A172 (cell line): ENCODE measurements around the gene KATNAL1. TPM values are rescaled to one million over a fixed set of nuclear protein-coding genes. Genes with fewer than 3 reads are reported as not detected.
A peak's percentile ranks its signal among the peaks of the same experiment; 100 is the strongest.
"Not testable (repeated sequence)": the region's sequence is repeated elsewhere in the genome, so short reads cannot be mapped to it uniquely, and the experiment has no call there.

Source experiments
- DNase-seq: peaks from one replicate; pipeline ENCODE4 v3.0.0-alpha.2; 2015; ENCODE audit warnings: low spot score
- total RNA-seq: library from RNA; depleted of rRNA; stranded (reverse); fragments of >200 nt; shearing (Covaris generic); gene quantifications from 2 replicates; pipeline ENCODE4 v1.2.3, GENCODE V29; 2014

KATNAL1 gene
- total RNA-seq, 1 experiment from 2014 or later, result 119 TPM

- no peak for DNase-seq
Measured at GRCh38 chr13:30212256-30212655, 95.1 kb downstream of the KATNAL1 start.

- no peak for DNase-seq
Measured at GRCh38 chr13:30211745-30212144, 95.6 kb downstream of the KATNAL1 start.

DNA sequence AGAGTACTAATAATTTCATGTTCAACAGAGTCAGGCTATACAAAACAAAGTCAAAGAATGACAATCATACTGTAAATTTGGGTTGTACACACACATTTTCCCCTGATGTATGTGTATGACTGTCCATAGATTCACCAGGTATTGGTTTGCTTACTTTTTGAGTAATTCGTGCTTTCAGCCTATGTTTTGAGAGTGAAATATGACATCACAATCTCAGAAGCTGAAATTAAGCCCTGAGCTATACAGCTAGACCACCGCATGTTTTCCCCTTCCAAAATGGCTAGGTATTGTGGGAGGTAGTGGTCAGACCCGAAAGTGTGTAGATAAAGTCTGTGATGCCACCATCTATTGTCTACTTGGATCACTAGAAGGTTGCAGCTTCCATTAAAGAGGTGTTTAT, 102.8 kb downstream of the KATNAL1 start:
- DNase-seq, result no peak

GRCh38 chr13:30196025-30196424, 111.3 kb downstream of the KATNAL1 start:
- peak; percentile 90 for DNase-seq

DNA sequence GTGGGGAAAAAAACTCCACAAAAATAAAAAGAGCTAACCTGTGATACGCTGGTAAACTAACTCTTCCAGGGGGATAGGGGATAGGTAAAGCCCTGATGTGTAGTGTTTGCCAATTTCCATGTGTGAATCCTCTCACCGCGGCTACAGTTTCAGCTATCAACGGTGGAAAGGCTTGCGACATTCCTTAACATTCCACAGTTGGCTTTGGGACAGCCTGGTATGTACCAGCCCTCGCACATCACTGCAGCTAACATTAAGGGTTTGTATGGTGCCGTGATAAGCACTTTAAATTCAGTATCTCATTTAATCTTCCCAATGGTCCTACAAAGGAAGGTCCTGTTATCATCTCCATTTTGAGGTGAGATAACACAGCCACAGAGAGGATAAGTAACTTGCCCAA, 112.4 kb downstream of the KATNAL1 start:
- DNase-seq, result no peak

DNA sequence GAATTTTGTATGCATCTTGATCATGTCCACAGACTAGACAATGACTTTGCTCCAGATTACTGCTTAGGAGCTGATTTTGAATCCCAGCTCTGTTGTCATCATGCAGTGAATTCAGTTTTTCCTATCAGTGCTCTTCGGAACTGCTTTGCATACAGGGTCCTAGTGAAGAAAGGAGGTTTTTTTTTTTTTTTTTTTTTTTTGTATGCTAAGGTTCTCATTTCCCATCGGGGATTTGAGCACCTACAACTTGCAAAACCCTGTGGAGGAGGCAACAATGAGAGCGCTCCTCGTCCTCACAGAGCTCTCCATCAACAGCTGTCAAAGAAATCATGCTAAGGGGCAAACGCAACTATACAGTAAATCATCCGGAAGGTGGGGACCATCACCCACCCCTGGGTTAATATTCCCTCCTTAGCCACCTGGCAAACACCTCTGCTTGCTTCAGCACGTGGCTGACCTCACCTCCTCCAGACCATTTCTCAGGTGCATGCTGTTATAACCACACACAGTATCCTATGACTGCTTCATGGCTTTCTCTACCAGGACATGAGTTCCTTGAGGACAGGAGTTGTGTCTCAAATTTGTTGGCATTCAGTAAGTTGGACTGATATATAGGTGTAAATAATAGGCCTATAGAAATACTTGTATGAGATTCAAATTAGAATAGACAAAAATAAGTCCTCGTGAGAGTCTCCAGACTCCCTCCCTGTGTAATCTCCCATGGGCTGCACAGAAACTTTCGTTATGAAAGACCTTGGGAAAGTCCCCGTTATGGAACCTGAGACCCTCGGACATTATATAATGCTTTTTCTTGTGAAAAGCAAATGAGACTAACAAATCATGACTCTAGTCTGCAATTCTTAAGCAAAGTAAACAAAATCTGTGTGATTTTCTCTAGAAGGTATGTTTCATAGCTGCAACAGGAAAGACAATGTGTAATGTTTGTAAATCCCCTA, 113.8 kb downstream of the KATNAL1 start:
- DNase-seq, result no peak

DNA sequence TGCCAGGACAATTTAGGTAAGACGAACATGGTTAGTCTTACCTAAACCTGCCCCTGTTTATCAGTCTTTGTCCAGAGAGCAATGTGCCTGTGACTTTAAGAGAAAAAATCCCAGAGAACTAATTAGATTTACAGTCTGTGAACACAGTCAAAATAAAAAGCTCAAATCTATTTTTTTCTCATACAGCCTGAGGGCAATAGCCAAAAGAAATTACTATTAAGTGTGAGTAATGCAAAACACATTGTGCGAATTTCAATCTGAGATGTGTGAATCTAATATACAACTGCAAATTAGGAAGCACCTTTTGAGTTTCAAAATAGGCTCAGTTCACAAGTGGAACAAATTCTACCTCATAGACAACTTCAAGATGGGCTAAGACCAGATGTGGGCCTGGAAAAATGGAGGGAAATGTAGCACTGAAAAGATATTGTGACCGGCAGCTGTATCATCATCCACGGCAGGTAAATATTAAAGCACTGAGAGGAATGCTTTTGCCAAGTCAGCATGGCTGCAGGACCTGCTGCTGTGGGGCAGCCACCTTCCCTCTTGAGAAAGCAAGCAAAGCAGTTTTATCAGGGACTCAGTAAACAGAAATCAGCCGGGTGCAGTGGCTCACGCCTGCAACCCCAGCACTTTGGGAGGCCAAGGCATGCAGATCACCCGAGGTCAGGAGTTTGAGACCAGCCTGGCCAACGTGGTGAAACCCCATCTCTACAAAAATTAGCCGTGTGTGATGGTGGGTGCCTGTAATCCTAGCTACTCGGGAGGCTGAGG, 114.8 kb downstream of the KATNAL1 start:
- no peak for DNase-seq

- peak; percentile 29 for DNase-seq
Measured at GRCh38 chr13:30191491-30192100, 115.8 kb downstream of the KATNAL1 start.

DNA sequence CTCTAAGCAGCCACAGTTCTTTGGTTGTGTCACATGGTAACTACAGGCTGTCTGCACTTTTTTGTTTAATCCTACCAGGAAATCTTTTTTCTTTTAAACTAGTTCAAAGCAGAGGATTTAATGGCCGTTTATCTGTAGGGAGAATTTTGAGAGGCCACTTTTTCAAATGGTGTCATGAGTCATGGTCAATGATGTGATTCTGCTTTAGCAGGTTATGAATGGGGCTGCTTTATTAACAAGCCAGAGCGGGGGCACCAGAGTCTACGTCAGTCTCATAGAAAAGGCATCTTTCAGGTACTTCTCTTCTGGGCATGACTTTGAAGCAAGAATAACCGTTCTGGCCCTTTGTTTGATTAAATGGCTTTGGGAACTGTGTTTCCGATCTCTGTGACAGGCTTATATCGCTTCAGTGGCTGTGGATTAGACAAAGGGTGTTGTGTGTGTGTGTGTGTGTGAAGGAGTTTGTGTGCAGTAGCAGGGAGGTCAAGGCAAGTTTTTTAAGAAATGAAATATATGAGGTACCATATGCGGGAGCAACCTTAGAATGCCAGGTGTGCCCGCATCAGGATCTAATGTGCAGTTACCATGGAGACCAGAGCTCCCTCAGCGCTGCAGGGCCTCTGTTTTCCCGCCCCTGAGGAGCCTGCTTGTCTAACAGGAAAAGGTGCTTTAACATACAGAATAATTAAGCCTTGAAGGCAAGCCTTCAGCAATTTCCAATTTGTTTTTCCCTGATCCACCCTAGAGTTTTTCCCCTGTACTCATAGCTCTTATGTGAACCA, 120.5 kb downstream of the KATNAL1 start:
- peak; percentile 36 for DNase-seq

DNA sequence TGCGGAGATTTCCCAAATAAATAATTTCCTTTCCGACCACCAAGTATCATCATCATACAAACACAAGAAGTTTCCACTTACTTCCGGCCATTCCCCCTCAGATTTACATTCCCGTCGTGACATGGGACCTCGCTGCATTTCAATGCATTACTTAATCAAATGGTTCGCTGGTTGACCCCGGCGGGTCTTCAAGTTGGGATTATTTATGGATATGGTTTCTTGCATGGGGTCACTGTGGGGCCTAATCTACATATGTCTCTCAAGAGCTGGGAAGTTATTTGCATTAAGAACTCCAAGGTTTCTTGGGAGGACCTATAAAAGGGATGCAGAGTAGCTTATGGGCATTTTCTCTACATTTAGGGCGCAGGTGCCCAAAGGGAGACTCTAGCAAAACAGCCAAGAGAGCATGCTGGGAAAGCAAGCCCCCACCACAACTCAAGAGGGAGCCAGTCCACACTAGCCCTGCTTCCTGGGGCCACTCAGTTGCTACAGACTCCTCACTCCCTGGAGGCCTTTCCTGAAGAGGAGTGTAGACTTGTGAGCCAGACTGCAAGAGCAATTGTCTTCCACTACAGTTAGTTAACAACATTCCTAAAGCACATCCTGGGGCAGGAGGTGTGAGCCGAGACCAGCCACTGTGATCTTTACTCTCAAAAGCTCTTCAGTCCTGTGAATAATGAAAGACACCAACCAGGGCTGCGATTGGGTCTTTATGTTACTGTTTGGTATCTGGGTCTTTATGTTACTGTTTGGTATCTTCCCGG, 125.3 kb downstream of the KATNAL1 start:
- no peak for DNase-seq

DNA sequence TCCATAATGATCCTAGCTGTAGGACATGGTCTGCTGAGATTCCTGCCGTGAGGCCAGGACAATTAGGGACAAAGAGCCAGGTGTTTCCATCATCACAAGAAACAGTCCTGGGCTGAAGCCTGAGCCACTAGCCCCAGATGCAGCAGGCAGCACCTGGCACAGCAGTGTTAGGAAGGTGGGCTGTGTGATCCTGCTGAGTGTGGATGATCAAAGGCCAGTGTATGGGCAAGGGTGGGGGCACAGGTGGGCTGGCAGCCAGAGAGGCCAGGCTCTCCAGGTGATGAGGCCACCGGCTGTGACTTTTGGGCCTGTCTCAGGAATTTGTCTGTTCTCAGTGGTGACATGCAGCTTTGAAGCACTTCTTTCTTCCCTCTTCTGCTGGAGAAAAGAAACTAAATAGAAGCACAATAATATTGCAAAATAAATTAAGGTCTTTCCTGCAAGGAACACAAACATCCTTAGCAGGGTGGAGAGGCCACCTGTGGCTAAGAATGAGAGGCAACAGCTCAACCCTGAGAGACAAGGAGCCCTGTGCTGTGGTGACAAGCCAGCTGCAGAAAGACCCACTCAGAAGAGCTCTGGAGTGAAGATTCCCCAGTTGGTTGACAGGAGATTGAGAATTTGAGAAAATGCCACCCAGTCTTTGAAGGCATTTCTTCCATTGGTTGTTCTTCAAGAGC, 127.6 kb downstream of the KATNAL1 start:
- no peak for DNase-seq

- DNase-seq, result no peak
Measured at GRCh38 chr13:30178976-30179375, 128.4 kb downstream of the KATNAL1 start.

- DNase-seq, result no peak
Measured at GRCh38 chr13:30175166-30175565, 132.2 kb downstream of the KATNAL1 start.

DNA sequence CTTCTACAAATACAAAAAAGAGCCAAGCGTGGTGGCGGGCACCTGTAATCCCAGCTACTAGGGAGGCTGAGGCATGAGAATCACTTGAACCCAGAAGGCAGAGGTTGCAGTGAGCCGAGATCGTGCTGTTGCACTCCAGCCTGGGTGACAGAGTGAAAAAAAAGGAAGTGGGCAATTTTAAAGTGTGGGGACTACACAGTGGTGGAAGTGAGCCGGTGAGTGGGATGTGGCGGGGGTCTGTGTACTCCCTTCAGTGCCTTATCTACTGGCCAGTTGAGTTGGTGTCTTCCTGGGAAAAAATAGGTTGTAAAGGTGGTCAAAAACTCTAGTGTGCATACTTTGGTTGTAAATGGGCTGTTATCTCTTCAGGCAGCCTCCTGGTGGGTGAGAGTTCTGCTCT, 133.1 kb downstream of the KATNAL1 start:
- not testable (repeated sequence) for DNase-seq

DNA sequence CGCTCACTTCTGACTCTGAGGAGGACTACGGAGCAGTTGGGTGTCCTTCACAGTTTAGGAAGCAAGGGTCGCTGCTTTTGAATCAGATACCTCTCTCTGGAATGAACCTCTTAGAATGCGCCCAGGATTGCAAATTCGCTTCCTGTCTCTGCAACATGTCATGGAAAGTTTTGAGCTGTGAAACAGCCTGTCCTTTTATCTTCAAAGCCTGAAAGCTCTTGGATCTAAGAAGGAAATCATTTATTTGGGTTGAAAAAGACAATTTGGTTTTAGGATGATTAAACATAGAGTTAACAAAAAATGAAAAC, 134.1 kb downstream of the KATNAL1 start:
- no peak for DNase-seq

DNA sequence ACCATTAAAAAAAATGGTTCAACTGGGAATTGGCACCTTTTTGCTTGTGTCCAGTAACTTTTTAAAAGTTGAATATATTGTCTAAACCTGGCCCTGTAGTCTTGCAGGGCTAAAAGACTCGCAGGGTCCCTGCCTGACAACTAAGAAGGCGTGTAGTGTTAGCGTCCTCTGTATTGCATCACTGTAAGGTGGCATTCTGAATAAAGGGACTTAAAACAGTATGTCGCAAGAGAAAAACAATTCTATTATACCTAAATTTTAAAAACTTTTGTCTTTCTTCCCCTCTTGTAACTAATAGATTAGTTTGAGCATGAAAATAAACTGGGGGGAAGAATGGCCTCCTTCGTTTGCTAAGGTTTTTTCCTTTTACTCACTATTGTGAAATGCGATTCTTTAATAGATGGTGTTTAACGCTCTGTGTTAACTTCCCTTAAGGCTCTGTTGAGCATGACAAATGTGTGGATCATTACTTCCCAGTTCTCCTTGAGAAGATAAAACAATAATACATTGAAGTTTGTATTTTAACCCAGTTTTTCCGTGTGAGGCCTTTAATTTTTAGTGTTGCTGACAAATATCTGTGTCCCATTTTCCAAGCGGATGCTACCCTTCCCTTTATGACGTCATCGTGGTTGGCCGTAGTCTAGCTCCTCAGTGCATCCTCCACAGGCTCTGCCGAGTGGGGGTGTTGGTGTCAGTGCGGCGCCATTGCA, 134.6 kb downstream of the KATNAL1 start:
- no peak for DNase-seq

DNA sequence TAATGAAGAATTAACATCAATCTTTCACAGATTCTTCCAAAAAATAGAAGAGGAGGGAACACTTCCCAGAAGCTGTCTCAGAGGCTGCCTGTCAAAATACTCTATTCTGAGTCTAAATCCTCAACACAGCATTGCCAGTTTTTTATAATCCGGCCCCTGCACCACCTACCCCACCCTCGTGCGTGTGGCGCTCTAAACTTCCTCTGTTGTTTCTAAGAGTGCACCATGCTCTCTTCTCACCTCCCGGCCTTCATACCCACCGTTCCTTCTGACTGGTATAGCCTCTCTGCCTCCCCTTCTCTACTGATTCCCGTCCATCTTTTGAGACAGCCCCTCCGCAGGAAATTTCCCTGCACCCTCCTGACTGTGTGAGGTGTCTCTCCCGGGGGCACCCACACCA, 136.8 kb downstream of the KATNAL1 start:
- DNase-seq, result no peak

GRCh38 chr13:30169442-30169841, 137.9 kb downstream of the KATNAL1 start:
- DNase-seq, result no peak

DNA sequence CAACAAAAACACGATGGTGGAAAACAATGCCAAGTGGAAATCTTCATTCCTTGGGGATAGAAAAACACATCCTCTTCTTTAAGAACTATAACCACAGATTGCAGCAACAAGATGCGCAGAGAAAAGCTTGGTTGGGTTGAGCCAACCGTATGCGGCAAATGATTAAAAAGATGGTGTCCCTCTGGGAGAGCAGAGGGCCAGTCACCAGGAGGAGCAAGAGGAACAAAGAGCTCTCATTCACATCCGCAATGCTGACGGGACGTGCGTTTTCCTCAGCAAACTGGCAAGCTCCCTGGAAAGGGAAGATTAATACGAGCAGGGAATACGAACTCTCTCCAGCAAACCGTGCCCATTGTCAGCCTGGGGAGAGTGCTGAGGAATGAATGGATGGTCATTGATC, 141.6 kb downstream of the KATNAL1 start:
- no peak for DNase-seq

DNA sequence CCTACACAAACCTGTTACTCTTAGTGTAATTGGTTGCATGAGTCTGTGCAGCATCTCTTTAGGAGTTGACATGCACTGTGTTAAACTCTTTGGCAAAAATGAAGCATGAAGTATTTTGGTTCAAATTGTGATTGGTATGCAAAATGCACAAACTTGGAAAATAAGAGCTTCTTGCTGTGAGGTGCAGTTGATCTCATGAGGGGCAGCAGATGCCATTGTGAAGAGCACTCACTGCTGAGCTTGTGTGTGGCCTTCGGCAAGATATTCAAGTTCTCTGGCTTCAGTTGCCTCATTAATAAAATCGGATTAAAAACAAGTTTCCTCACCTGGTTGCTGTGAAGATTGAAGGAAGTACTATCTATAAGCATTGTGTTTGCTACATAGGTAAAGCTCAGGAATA, 142.3 kb downstream of the KATNAL1 start:
- DNase-seq, result no peak
